Neural cell (in vitro differentiated cells): Measurements from ENCODE around the gene NBEA. TPM values are rescaled to one million over a fixed set of nuclear protein-coding genes. Genes with fewer than 3 reads are reported as not detected.

Experiments
- H2AFZ ChIP-seq: fragments of 200-600, 300-800 bp; sonication (generic), shearing (Covaris generic); 2 replicates; pipeline ENCODE4 v1.6.0; 2014; ENCODE audit warnings: low read depth, mild to moderate bottlenecking, antibody characterized with exemption, low read length, moderate library complexity
- H3F3A ChIP-seq: fragments of 200-600 bp; shearing (Covaris generic); 2 replicates; pipeline ENCODE4 v1.6.1; 2016; ENCODE audit warnings: mild to moderate bottlenecking, moderate library complexity, mixed read lengths, antibody characterized with exemption, low read length; ENCODE audit not compliant: insufficient read depth, poor library complexity, severe bottlenecking
- H3K27ac ChIP-seq: fragments of 200-600, 300-800 bp; sonication (generic), shearing (Covaris generic); 2 replicates; pipeline ENCODE4 v1.5.1; 2014; ENCODE audit warnings: mild to moderate bottlenecking, low read length, moderate library complexity
- H3K27me3 ChIP-seq: fragments of 300-800, 200-600 bp; sonication (generic), shearing (Covaris generic); 2 replicates; pipeline ENCODE4 v1.6.0; 2014; ENCODE audit warnings: mild to moderate bottlenecking, low read depth, low read length, moderate library complexity; ENCODE audit not compliant: insufficient read depth
- H3K36me3 ChIP-seq: fragments of 300-800, 200-600 bp; sonication (generic), shearing (Covaris generic); 2 replicates; pipeline ENCODE4 v1.5.1; 2014; ENCODE audit warnings: mild to moderate bottlenecking, antibody characterized with exemption, low read length, moderate library complexity; ENCODE audit not compliant: insufficient read depth
- H3K4me2 ChIP-seq: fragments of 300-800, 200-600 bp; sonication (generic), shearing (Covaris generic); 2 replicates; pipeline ENCODE4 v1.6.0; 2014; ENCODE audit warnings: mild to moderate bottlenecking, low read length
- H3K4me3 ChIP-seq: fragments of 300-800, 200-600 bp; sonication (generic), shearing (Covaris generic); 2 replicates; pipeline ENCODE4 v1.5.1; 2014; ENCODE audit warnings: mild to moderate bottlenecking, low read length, moderate library complexity
- H3K79me2 ChIP-seq: fragments of 200-600 bp; shearing (Covaris generic); replicated peaks from 2 replicates; pipeline ENCODE4 v1.6.0; 2014; ENCODE audit warnings: mild to moderate bottlenecking, low read length, moderate library complexity; ENCODE audit not compliant: insufficient read depth
- H3K9ac ChIP-seq: fragments of 300-800, 200-600 bp; sonication (generic), shearing (Covaris generic); 2 replicates; pipeline ENCODE4 v1.6.1; 2016; ENCODE audit warnings: mild to moderate bottlenecking, low read length, mixed read lengths
- H3K9me2 ChIP-seq: fragments of 200-600 bp; shearing (Covaris generic); 2 replicates; pipeline ENCODE4 v1.6.1; 2016; ENCODE audit warnings: mild to moderate bottlenecking, low read length, mixed read lengths; ENCODE audit not compliant: insufficient read depth
- H3K9me3 ChIP-seq: fragments of 200-600, 300-800 bp; sonication (generic), shearing (Covaris generic); 2 replicates; pipeline ENCODE4 v1.6.1; 2016; ENCODE audit warnings: mild to moderate bottlenecking, mixed run types, low read length, moderate library complexity, mixed read lengths
- H4K20me1 ChIP-seq: fragments of 200-600 bp; shearing (Covaris generic); 2 replicates; pipeline ENCODE4 v1.6.1; 2016; ENCODE audit warnings: mild to moderate bottlenecking, mixed run types; ENCODE audit not compliant: insufficient read depth
- EP300 ChIP-seq: fragments of 450-650 bp; conservative IDR thresholded peaks from 2 replicates; pipeline ENCODE4 v1.6.1; 2014; ENCODE audit warnings: antibody characterized with exemption, mild to moderate bottlenecking, moderate library complexity; ENCODE audit not compliant: poor library complexity, severe bottlenecking
- EZH2 ChIP-seq: fragments of 200-600, 300-800 bp; shearing (Covaris generic), sonication (generic); IDR thresholded peaks from 2 replicates; pipeline ENCODE4 v1.6.1; 2014; ENCODE audit warnings: antibody characterized with exemption, low read length, borderline replicate concordance, mild to moderate bottlenecking; ENCODE audit not compliant: insufficient read depth, poor library complexity, severe bottlenecking
- MXI1 ChIP-seq: fragments of 450-650 bp; conservative IDR thresholded peaks from 2 replicates; pipeline ENCODE4 v1.6.1; 2014; ENCODE audit warnings: antibody characterized with exemption, mild to moderate bottlenecking; ENCODE audit not compliant: poor library complexity, severe bottlenecking
- POLR2AphosphoS5 ChIP-seq: IDR thresholded peaks from 2 replicates; pipeline ENCODE4 v1.6.1; 2012
- RAD21 ChIP-seq: fragments of 450-650 bp; conservative IDR thresholded peaks from 2 replicates; pipeline ENCODE4 v1.6.1; 2014; ENCODE audit warnings: antibody characterized with exemption, mild to moderate bottlenecking, moderate library complexity
- SMC3 ChIP-seq: fragments of 450-650 bp; conservative IDR thresholded peaks from 2 replicates; pipeline ENCODE4 v1.6.1; 2014; ENCODE audit warnings: antibody characterized with exemption, mild to moderate bottlenecking, moderate library complexity; ENCODE audit not compliant: poor library complexity
- TAF1 ChIP-seq: IDR thresholded peaks from 2 replicates; pipeline ENCODE4 v1.6.1; 2012; ENCODE audit warnings: low read depth
- polyA plus RNA-seq: library from polyadenylated mRNA; depleted of rRNA; stranded (reverse); fragments of >200 nt; gene quantifications from 2 replicates; pipeline ENCODE4 v1.2.3, GENCODE V29; 2014
- TF ChIP-seq, protein P1 (sequence below): IDR thresholded peaks from 2 replicates; pipeline ENCODE4 v1.6.1; 2012; ENCODE audit warnings: borderline replicate concordance
- TF ChIP-seq, protein P2 (sequence below): fragments of 450-650 bp; IDR thresholded peaks from 2 replicates; pipeline ENCODE4 v1.5.1; 2014; ENCODE audit warnings: antibody characterized with exemption, mild to moderate bottlenecking, moderate library complexity; ENCODE audit not compliant: poor library complexity, severe bottlenecking

The NBEA gene
- polyA plus RNA-seq, 1 donor from 2014 or later, result 55.8 TPM

DNA sequence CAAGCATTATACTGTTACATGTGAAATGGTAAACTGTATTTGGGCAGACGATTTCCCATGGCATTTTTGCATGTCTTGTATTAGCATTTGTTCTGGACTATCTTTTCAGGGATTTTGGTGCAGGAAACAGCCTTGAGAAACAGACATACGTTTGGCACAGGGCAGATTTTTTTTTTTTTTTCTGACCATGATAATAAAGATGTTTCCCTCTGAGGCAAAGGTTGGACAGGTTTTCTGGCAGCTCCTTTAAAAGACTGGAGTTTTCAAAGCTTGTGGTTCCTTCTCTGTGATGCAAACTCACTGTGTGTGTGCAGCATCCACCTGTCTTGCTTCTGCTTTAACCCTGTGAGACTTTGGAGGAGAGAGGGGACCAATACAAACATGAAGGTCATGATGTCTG, 63.0 kb downstream of the NBEA start:
- no peak overlapping the region for H2AFZ ChIP-seq
- H3K9me2 ChIP-seq, result no peaks in the 10 kb centered on the region
- TF ChIP-seq POLR2AphosphoS5 (no peak), RAD21 (no peak), EZH2 (no peak), MXI1 (no peak), TAF1 (no peak), SMC3 (no peak), EP300 (no peak)
- TF ChIP-seq, protein P1, sequence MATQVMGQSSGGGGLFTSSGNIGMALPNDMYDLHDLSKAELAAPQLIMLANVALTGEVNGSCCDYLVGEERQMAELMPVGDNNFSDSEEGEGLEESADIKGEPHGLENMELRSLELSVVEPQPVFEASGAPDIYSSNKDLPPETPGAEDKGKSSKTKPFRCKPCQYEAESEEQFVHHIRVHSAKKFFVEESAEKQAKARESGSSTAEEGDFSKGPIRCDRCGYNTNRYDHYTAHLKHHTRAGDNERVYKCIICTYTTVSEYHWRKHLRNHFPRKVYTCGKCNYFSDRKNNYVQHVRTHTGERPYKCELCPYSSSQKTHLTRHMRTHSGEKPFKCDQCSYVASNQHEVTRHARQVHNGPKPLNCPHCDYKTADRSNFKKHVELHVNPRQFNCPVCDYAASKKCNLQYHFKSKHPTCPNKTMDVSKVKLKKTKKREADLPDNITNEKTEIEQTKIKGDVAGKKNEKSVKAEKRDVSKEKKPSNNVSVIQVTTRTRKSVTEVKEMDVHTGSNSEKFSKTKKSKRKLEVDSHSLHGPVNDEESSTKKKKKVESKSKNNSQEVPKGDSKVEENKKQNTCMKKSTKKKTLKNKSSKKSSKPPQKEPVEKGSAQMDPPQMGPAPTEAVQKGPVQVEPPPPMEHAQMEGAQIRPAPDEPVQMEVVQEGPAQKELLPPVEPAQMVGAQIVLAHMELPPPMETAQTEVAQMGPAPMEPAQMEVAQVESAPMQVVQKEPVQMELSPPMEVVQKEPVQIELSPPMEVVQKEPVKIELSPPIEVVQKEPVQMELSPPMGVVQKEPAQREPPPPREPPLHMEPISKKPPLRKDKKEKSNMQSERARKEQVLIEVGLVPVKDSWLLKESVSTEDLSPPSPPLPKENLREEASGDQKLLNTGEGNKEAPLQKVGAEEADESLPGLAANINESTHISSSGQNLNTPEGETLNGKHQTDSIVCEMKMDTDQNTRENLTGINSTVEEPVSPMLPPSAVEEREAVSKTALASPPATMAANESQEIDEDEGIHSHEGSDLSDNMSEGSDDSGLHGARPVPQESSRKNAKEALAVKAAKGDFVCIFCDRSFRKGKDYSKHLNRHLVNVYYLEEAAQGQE, result no peak
- TF ChIP-seq, protein P2, sequence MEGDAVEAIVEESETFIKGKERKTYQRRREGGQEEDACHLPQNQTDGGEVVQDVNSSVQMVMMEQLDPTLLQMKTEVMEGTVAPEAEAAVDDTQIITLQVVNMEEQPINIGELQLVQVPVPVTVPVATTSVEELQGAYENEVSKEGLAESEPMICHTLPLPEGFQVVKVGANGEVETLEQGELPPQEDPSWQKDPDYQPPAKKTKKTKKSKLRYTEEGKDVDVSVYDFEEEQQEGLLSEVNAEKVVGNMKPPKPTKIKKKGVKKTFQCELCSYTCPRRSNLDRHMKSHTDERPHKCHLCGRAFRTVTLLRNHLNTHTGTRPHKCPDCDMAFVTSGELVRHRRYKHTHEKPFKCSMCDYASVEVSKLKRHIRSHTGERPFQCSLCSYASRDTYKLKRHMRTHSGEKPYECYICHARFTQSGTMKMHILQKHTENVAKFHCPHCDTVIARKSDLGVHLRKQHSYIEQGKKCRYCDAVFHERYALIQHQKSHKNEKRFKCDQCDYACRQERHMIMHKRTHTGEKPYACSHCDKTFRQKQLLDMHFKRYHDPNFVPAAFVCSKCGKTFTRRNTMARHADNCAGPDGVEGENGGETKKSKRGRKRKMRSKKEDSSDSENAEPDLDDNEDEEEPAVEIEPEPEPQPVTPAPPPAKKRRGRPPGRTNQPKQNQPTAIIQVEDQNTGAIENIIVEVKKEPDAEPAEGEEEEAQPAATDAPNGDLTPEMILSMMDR, result no peak
- H3K27ac ChIP-seq, result no peak overlapping the region
- no peaks in the 10 kb centered on the region for H3K36me3 ChIP-seq
- peaks cover 32% of the 10 kb centered on the region for H3K79me2 ChIP-seq
- no peak overlapping the region for H3K4me2 ChIP-seq
- H3K27me3 ChIP-seq, result no peaks in the 10 kb centered on the region
- no peak overlapping the region for H3K9ac ChIP-seq
- no peaks in the 10 kb centered on the region for H4K20me1 ChIP-seq
- no peak overlapping the region for H3K4me3 ChIP-seq
- no peaks in the 10 kb centered on the region for H3F3A ChIP-seq
- H3K9me3 ChIP-seq, result no peaks in the 10 kb centered on the region

DNA sequence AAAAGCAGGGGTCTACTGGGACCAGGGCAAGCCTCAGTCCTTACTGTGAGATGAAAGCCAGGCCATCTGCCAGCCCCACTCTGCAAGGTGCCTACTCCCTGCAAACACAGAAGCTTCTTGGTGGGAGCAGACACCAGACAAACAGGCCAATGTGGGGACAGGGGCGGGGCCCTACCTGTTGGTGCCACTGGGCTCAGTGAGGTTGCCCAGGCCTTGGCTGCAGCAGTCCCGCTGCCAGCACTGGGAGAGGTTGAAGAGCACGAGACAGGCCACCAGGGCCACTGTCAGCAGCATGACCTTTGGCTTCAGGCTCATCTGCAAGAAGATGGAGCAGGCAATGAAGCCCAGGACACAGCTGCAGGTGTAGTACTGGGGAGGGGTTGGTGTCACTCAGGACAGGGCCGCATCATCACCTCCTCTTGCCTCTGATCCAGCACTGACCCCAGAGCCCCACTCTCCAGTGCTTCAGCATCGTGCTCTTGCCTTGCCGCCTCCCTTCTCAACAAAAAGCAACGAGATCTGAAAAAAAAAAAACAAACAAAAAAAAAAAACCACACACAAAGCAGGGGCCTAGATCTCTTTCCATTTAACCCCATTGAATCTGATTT, 72.6 kb downstream of the NBEA start:
- Histone ChIP-seq H3K9ac (no peak overlapping the region), H4K20me1 (no peaks in the 10 kb centered on the region), H3K27ac (no peak overlapping the region), H3K4me3 (no peak overlapping the region), H3K36me3 (no peaks in the 10 kb centered on the region), H3F3A (no peaks in the 10 kb centered on the region), H3K27me3 (no peaks in the 10 kb centered on the region), H3K9me3 (no peaks in the 10 kb centered on the region), H3K9me2 (no peaks in the 10 kb centered on the region), H3K4me2 (no peak overlapping the region), H3K79me2 (peaks cover 15% of the 10 kb centered on the region), H2AFZ (no peak overlapping the region)
- TF ChIP-seq, protein P2, result no peak
- TF ChIP-seq RAD21, result no peak
- TF ChIP-seq EZH2, result no peak
- no peak for TF ChIP-seq POLR2AphosphoS5
- TF ChIP-seq MXI1, result no peak
- TF ChIP-seq SMC3, result no peak
- TF ChIP-seq TAF1, result no peak
- no peak for TF ChIP-seq EP300
- TF ChIP-seq, protein P1, result no peak
